GM12873 (cell line): Measurements from ENCODE around the gene APOC4.

Source experiments
- CTCF ChIP-seq: IDR thresholded peaks from 2 replicates; pipeline ENCODE4 v1.5.1; 2012; ENCODE audit warnings: low read depth, mild to moderate bottlenecking, moderate library complexity, low read length, control low read depth; ENCODE audit not compliant: insufficient read depth; ENCODE audit errors: missing control alignments

Gene APOC4

GRCh38 chr19:44988273-44988672 is 46.2 kb downstream of the APOC4 start:
- no peak for TF ChIP-seq CTCF

GRCh38 chr19:44988896-44989556 is 47.0 kb downstream of the APOC4 start:
- TF ChIP-seq CTCF: peak; percentile 85

GRCh38 chr19:44990459-44990858 is 48.4 kb downstream of the APOC4 start:
- TF ChIP-seq CTCF: no peak

GRCh38 chr19:44990966-44991365 is 48.9 kb downstream of the APOC4 start:
- no peak for TF ChIP-seq CTCF

- TF ChIP-seq CTCF: no peak
These were observed 50.5 kb downstream of the APOC4 start for GRCh38 chr19:44992336-44993163.

- TF ChIP-seq CTCF: no peak
These were observed 51.5 kb downstream of the APOC4 start for GRCh38 chr19:44993526-44993925.

- no peak for TF ChIP-seq CTCF
These were observed 52.0 kb downstream of the APOC4 start for GRCh38 chr19:44993926-44994537.
